ENCODE measurements around the gene CACNA1H.
"Not testable (repeated sequence)": the region's sequence is repeated elsewhere in the genome, so short reads cannot be mapped to it uniquely, and the experiment has no call there.

Gene CACNA1H

DNA sequence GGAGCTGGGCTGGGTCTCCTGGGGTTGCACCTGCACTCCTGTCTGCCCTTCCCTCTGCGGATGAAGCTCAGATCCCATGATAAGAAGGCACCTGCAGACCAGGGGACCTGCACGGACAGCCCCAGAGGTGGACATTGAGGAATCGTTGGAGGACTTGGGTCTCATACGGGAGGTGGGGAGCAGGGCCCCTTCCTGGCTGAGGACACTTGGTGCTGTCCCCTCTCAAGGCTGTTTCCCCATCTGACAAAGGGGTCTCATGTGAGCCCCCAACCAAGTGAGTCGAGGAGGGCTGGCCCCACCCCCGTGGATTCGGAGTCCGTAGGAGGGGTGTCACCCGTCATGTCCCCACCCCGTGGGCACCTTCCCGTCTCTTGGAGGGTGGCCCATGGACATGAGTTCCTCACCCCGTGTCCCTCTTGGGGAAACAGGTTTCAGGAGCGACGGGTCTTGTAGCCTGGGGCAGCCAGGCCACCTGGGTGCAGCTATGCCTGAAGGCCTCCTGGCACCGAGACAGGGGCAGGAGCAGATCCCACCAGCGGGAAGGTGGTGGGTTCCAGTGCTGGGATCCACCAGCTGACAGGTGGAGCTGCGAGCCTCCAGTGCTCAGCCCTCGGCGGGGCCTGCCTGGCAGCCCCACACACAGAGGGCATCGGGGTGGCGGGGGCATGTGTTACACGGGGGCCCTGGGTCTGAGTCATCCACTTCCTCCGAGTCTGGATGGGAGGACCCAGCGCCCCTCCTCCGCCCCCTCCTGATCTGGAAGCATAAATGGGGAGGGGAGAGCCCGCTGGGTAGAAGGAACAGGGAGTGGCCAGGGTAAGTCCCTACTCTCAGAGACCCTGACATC lies 102.6 kb downstream of the CACNA1H start, which contains the start of gene TPSD1:
TPSD1 (plus strand) TSS at position 794 of the 847 bp plus-strand sequence. CDS start 212 bp downstream, outside the sequence.
- DNase-seq (ENCODE audit: low spot score) = not testable (repeated sequence)

DNA sequence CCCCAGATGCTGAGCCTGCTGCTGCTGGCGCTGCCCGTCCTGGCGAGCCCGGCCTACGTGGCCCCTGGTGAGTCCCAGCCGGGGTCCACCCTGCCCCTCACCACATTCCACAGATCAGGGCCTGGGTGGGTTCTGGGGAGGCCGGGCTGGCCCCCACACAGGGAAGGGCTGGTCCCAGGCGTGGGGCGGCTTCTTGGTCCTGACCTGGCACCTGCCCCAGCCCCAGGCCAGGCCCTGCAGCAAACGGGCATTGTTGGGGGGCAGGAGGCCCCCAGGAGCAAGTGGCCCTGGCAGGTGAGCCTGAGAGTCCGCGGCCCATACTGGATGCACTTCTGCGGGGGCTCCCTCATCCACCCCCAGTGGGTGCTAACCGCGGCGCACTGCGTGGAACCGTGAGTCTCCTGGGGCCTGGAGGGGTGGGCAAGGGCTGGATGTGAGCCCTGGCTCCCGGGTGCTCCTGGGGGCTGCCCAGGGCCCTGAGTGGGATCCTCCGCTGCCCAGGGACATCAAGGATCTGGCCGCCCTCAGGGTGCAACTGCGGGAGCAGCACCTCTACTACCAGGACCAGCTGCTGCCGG lies 103.5 kb downstream of the CACNA1H start:
- not testable (repeated sequence) for DNase-seq (ENCODE audit: low spot score)

DNA sequence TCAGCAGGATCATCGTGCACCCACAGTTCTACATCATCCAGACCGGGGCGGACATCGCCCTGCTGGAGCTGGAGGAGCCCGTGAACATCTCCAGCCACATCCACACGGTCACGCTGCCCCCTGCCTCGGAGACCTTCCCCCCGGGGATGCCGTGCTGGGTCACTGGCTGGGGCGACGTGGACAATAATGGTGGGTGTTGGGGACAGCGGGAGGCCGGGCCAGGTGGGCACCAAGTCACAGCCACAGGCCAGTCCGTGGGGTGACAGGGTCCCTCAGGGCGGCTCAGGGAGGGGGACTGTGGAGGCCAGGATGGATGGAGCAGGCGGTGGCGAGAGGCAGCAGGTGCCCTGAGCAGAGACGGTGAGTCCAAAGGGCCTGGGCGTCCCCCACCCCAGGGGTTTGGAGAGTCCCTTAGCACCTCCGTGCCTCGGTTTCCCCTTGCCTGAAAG lies 104.0 kb downstream of the CACNA1H start:
- DNase-seq (ENCODE audit: low spot score) = no peak

DNA sequence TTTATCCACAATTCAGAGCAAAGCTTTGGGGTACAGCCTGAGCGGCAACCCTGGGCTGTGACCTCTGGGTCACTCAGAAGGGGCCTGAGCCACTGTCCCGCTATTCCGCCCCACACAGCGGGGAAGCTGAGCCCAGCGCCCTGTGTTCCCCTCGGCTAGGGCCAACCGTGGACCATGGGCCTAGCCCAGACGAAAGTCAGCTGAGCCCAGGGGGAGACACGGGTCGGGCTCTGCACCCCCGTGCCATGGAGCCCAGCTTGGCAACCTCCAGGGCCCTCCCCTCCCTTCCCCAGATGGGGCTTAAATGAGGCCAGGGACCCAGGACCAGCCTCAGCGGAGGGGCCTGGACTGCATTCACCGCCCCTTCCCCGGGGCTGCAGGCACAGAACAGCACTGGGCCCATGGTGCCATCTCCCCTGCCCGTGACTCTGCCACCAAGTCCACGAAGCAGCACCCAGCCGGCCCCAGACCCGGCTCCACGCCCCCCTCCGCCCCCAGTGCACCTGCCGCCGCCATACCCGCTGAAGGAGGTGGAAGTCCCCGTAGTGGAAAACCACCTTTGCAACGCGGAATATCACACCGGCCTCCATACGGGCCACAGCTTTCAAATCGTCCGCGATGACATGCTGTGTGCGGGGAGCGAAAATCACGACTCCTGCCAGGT lies 104.8 kb downstream of the CACNA1H start:
- DNase-seq (ENCODE audit: low spot score) = no peak

DNA sequence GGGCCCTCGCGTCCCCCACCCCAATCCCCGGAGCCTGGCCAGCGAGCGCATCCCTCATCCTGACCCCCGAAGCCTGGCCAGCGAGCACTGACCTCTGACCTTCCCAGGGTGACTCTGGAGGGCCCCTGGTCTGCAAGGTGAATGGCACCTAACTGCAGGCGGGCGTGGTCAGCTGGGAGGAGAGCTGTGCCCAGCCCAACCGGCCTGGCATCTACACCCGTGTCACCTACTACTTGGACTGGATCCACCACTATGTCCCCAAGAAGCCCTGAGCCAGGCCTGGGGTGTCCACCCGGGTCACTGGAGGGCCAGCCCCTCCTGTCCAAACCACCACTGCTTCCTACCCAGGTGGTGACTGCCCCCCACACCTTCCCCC lies 105.3 kb downstream of the CACNA1H start:
- DNase-seq (ENCODE audit: low spot score) = no peak

DNA sequence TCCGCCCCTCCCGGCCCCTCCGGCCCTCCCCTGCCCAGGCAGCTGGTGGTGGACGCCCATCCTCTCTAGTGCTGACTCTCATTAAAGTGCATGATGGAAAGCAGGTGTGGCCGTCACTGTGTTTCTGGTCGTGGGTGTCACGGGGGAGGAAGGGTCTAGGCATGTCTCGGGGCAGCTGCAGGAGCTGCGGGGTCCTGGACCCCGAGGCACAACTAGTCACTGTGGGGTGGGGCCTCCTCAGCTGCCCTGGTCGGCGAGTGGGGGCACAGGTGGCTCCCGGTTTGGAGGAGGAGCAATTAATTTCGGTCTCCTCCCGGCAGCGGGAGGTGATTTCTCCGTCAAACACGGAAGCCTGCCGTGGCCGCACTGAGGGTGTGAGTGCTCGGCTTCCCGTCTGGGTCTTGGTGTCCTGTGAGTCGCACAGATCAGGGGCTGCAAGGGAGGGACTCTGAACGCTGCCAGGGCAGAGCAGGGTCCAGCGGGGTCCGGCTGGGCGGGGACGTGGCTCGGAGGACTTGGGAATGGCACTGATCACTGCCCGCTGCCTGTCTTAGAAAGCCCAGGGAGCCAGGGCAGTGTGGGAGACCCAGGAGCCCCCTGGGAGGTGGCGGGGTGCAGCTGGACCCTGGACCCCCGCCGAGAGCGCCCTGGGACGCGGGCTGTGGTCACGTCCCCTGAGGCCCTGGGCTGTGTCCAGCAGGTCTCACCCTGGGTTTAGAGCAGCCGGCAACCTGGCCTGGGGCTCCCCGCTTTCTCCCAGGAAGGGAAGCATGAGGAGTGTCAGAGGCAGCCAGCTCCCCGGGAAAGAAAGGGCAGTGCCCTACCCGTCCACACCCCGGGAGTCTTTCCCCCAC lies 106.2 kb downstream of the CACNA1H start:
- DNase-seq (ENCODE audit: low spot score) = no peak

DNA sequence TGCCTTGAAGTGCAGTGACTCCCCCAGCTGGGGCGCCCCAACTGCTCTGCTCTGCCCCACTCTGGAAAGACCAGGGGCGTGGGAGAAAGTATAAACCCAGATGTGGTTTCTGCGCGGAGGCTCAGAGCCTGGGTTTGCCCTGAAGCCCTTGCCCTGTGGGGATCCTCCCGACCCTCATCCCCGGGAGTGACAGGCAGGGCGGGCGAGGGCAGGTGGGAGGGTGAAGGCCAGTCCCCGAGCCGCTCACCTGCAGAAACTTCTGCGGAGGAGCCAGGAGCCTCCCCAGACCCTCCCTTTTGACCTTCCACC lies 106.8 kb downstream of the CACNA1H start:
- no peak for DNase-seq (ENCODE audit: low spot score)

DNA sequence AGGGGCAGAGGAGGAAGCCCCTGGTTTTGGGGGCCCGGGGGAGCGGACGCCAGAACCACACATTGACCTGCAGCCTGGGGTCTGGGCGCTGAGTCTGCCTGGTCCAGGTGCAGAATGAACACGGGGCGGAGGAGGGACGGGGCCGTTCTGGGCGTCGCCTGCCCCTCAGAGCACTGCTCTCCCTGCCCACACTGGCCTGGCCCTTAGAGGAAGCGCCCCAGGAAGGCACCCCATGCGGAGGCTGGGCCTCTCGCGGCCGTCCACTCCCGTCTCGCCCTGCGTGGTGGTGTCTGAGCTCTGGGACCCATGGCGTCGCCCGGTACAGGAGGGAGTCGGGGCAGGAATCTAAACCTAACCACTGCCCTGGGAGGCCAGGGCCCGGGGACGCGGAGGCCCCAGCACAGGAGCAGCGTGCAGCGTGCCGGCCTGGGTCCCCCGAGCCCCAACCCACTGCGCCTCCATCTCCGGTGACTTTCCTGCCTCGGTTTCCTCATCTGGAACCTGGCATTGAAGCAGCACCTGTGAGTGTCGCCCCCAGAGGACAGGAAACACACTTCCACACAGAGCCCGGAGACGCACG lies 107.3 kb downstream of the CACNA1H start:
- no peak for DNase-seq (ENCODE audit: low spot score)

DNA sequence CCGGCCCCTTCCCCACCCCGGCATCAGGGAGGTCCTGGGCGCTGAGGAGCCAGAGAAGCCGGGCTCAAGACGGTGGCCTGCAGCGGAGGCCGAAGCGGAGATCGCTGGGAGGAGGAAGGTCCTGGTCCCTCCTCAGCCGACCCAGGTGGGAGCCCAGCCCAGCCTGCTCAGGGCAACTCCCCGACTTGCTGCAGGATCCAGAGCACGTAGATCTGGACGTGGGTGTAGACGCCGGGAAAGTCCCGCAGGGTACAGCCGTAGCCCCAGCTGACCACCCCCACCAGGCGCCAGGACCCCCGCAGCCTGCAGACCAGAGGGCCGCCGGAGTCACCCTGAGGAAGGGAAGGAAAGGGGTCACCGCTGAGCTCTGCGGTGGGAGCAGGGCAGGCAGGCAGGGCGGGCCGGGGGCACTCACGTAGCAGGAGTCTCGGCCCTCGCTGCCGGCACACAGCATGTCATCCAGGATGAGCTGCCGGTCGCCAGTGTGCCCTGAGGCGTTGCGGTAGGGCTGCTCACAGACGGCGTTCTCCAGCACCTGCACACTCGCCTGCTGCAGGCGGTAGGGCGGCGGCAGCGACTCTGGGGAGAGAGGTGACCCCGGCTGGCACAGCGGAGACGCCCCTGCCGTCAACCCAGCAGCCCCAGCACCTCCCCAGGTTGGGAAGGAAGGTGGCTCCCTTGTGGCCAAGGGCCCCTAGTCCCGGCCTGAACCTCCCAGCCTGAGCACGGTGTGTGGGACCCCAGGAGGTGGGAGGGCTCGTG lies 108.4 kb downstream of the CACNA1H start:
- DNase-seq (ENCODE audit: low spot score) = no peak

DNA sequence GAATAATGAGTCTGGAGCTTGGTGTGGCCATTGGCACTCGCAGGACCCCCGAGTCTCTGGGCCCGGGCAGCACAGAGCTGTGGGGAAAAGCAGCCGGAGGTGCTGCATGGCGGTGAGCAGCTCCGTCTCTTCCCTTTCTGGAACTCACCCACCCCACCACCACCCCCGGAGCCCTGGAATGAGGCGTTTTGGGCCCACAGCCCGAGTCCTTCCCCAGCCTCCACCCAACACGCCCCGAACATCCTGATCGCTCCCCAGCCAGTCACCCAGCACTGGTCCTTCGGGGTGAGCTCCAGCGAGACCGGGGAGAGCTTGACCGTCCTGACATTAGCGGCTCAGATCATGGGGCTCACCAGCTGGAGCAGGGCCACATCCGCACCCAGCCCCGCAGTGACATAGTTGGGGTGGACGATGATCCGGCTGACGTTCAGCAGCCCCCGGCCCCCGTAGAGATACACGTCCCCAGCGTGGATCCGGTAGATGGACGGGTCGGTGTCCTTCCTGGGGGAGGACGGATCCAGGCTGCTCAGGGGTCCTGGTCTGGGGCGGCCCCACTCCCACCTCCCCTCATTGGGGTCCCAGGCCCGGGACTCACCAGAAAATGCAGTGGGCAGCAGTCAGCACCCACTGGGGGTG lies 109.4 kb downstream of the CACNA1H start:
- DNase-seq (ENCODE audit: low spot score) = no peak

DNA sequence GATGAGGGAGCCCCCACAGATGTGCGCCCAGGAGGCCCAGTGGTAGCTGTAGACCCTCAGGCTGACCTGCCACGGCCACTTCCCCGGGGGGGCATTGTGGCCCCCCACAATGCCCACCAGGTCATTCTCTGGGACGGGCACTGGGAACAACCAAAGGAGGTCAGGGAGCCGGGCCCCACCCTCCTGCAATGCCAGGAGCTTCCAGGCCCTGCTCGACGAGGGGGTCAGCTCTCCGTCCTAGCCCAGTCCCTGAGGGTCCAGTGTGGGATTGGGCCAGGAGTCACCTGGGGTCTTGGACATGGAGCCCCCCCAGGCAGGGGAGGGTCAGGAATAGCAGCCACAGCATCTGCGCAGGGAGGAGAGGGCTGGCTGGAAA lies 109.9 kb downstream of the CACNA1H start:
- no peak for DNase-seq (ENCODE audit: low spot score)

DNA sequence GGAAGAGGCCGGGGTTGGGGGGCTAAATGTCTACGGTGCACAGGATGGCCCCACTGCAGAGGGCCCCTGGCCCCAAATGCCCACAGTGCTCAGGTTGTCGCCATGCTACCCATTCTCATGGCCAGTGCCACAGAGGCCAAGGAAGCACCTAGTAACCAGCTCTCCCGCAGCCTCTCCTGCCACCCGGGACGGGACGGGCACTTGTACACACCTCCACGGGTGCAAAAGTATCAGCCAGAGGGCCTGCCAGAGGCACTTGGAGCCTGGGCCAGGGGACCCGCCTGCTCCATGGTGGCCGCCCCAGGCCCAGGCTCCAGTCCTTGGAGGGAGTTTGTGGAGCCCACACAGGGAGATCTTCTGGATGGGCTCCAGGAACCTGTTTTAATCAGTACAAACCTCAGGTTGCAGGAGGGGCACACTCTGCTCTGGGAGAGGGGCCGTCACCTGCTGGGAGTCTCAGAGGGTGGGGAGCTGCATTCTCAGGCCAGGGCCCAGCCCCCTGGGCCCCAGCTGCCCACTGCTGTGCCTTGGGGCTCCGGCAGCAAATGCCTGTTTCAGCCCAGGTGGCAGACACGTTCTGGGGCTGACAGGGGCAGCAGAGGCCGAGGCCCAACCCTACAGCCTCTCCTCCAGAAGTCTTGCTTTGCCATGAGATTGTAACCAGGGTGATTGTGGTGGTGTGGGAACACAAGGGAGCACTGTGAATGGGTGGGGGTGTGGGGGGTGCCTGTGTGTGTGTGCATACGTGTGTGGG lies 110.9 kb downstream of the CACNA1H start:
- no peak for DNase-seq (ENCODE audit: low spot score)

DNA sequence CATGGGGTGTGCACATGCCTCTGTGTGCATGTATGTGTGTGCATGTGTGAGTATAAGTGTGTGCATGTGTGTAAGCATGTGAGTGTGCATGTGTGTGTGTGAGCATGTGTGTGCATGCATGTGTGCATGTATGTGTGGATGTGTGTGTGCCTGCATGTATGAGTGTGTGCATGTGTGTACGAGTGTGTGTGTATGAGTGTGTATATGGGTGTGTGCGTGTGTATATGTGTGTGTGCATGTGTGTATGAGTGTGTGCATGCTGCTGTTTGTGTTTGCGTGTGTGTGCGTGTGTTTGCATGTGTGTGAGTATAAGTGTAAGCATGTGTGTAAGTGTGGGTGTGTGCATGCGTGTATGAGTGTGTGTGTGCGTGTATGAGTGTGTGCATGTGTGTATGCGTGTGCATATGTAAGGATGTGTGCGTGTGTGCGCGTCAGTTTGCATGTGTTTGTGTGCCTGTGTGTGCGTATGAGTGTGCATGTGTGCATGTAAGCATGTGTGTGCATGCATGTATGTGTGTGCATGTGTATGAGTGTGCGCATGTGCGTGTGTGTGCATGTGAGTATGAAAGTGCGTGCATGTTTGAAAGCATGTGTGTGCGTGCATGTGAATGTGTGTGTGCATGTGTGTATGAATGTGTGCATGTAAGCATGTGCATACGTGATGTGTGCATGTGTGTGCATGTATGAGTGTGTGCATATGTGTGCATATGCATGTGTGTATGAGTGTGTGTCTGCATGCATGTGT lies 111.6 kb downstream of the CACNA1H start:
- DNase-seq (ENCODE audit: low spot score) = no peak

DNA sequence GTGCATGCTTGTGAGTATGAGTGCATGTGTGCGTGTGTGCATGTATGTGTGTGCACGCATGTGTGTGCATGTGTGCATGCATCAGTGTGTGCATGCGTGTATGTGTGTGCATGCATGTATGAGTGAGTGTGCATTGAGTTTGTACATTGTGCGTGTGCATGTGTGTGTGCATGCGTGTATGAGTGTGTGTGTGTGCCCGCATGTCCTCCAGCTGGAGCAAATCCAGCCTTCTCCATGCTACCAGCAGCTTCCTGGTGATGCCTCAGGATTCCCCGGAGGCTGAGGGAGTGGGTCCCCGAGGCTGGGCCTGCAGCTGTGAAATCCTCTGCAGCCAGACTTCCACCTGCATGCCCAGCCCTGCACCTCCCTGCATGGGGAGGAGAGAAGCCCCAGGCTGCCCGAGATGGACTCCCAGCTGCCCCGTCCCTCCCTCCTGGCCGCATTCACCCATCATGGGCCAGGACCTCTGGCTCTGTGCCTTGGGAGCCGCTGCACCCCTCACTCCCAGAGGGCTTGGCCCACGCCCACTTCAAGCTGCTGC lies 112.3 kb downstream of the CACNA1H start:
- DNase-seq (ENCODE audit: low spot score) = no peak

DNA sequence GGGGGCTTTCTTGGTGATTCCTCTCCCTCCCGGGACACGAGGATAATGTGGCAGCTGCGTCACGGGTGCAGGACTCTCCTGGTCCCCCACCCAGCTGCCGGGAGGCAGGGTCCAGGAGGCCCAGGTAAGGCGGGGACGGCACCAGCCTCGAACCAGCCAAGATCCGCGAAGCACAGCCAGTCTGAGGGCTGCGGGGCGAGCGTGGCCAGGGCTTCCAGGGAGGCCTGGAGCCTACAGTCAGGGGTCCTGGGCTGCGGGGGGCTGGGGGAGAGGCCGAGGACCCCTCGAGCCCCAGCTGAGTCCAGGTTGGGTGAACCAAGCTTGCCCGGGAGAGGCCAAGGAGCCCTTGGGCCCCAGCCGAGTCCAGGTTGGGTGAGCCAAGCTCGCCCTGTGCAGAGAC lies 112.9 kb downstream of the CACNA1H start:
- no peak for DNase-seq (ENCODE audit: low spot score)

DNA sequence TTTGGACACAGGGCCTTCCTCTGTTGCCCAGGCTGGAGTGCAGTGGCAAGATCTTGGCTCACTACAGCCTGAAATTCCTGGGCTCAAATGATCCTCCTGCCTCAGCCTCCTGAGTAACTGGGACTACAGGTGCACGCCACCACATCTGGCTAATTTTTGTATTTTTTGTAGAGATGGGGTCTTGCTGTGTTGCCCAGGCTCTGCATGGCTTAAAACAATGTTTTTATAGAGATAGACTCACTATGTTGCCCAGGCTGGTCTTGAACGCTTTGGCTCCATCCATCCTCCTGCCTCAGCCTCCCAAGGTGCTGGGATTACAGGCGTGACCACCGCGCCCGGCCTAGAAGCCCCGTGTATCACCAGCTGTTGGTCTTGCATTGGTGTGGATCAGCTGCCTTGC lies 116.5 kb downstream of the CACNA1H start:
- DNase-seq (ENCODE audit: low spot score) = not testable (repeated sequence)

DNA sequence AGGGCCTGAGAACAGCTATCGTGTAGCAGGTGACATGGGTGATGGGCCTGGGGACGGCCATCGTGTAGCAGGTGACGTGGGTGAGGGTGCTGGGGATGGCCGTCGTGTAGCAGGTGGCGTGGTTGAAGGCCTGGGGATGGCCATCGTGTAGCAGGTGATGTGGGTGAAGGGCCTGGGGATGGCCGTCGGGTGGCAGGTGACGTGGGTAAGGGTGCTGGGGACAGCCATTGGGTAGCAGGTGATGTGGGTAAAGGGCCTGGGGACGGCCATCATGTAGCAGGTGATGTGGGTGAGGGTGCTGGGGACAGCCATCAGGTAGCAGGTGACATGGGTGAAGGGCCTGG lies 118.4 kb downstream of the CACNA1H start:
- no peak for DNase-seq (ENCODE audit: low spot score)
